Muscle layer of duodenum (tissue), 2 donors: ENCODE measurements around the gene DOK6.
A peak's percentile ranks its signal among the peaks of the same experiment; 100 is the strongest.

Source experiments
- H3K27ac ChIP-seq: one replicate; pipeline ENCODE4 v1.7.0; 2013; ENCODE audit warnings: mild to moderate bottlenecking, low read length
- H3K27me3 ChIP-seq: one replicate; pipeline ENCODE4 v1.7.0; 2013; ENCODE audit warnings: low read depth, mild to moderate bottlenecking, control low read depth, low read length
- H3K36me3 ChIP-seq, 2 donors: one replicate each; pipeline ENCODE4 v1.7.0; 2013; ENCODE audit warnings: low read length in 2 of 2, control low read depth in 1 of 2, mild to moderate bottlenecking in 1 of 2; ENCODE audit not compliant: insufficient read depth in 2 of 2, control insufficient read depth in 1 of 2
- H3K4me1 ChIP-seq, 2 donors: one replicate each; pipeline ENCODE4 v1.7.0; 2013; ENCODE audit warnings: low read length in 2 of 2, mild to moderate bottlenecking in 2 of 2, control low read depth in 1 of 2, moderate library complexity in 1 of 2; ENCODE audit not compliant: insufficient read depth in 2 of 2, control insufficient read depth in 1 of 2
- H3K4me3 ChIP-seq, 2 donors: one replicate each; pipeline ENCODE4 v1.7.0; 2013; ENCODE audit warnings: low read length in 2 of 2, low read depth in 1 of 2, mild to moderate bottlenecking in 1 of 2
- H3K9me3 ChIP-seq, 2 donors: one replicate each; pipeline ENCODE4 v1.7.0; 2013; ENCODE audit warnings: low read length in 2 of 2, control low read depth in 1 of 2, mild to moderate bottlenecking in 1 of 2; ENCODE audit not compliant: control insufficient read depth in 1 of 2
- donor health status: healthy.

Gene DOK6

DNA sequence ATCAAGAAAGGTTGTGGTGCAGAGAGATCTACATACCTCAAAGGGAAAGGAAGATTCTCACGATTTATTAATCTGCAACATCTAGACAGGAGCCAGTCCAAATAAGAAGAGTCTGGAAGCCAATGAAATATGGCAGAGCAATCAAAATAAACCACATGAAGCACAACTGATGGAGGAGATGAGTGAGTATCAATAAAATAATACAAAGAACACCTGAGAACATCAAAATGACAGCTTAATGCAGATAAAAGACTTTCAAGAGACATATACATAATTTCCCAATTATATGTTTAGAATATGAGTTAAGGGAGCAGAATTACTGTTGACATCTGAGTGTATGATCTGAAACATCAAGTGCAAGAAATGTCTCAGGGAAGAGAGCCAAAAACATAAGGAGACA is 12.5 kb upstream of the DOK6 start:
- no peaks in the 10 kb centered on the region for H3K4me1 ChIP-seq
- H3K36me3 ChIP-seq, result no peaks in the 10 kb centered on the region
- H3K9me3 ChIP-seq, result no peaks in the 10 kb centered on the region
- H3K4me3 ChIP-seq, result no peak overlapping the region
- H3K27ac ChIP-seq, result no peak overlapping the region
- no peaks in the 10 kb centered on the region for H3K27me3 ChIP-seq

DNA sequence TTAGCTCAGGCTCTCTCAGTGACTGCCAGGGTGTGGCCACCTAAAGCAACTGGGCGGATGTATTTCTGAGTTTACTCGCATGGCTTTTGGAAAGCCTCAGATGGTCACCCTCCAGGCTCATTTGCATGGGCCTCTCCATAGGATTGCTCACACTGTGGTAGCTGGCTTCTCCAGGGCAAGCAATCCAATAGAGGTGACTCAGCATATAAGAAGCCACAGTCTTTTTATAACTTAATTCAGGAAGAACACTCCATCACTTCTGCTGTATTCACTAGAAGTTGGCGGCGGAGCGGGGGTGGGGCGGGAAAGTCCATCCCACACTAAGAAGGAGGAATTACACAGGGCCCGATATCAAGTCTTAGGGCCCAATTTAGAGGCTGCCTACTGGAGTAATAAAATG is 3.6 kb upstream of the DOK6 start:
- no peaks in the 10 kb centered on the region for H3K36me3 ChIP-seq
- no peak overlapping the region for H3K27ac ChIP-seq
- no peaks in the 10 kb centered on the region for H3K27me3 ChIP-seq
- no peak overlapping the region for H3K4me3 ChIP-seq
- peaks cover 0 to 10% of the 10 kb centered on the region in 2 donors for H3K4me1 ChIP-seq
- no peaks in the 10 kb centered on the region for H3K9me3 ChIP-seq

DNA sequence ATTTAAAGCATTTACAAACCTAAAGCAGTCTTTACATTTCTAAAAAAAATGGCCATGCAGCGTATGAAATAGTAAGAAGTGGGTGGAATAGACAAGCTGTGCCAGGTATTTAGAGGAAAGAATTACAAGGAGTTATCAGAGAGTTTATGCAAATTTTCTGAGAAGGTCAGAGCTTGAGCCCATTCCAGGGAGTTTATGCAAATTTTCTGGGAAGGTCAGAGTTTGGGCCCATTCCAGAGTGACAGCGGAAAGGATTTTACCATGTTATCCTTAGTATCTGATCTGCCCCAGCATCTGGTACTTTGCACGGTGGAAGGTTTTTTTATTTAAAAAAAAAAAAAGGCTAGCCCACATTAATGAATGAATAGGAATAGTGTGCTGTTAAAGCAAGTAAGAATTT is 1.4 kb upstream of the DOK6 start:
- H3K27me3 ChIP-seq, result no peaks in the 10 kb centered on the region
- H3K27ac ChIP-seq, result no peak overlapping the region
- no peak overlapping the region for H3K4me3 ChIP-seq
- H3K4me1 ChIP-seq, result peaks cover 0 to 16% of the 10 kb centered on the region in 2 donors
- H3K9me3 ChIP-seq, result no peaks in the 10 kb centered on the region
- H3K36me3 ChIP-seq, result no peaks in the 10 kb centered on the region

DNA sequence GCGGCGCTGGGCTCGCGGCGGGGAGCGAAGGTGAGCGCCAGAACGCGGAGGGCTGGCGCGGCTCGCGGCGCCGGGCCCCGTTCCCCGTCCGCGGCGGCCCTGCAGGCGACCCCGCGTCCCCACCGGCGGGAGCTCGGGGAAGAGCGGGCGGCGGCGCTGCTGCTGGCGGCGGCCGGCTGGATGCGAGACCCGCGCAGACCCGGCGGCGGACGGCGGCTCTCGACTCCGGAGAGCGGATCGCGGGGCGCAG is 213 bp downstream of the DOK6 start:
- Histone ChIP-seq H3K27me3 (no peaks in the 10 kb centered on the region), H3K9me3 (no peaks in the 10 kb centered on the region), H3K27ac (no peak overlapping the region), H3K4me1 (peaks cover 0 to 16% of the 10 kb centered on the region in 2 donors), H3K4me3 (peak overlapping the region in 1 of 2 donors; percentile 86), H3K36me3 (no peaks in the 10 kb centered on the region)

DNA sequence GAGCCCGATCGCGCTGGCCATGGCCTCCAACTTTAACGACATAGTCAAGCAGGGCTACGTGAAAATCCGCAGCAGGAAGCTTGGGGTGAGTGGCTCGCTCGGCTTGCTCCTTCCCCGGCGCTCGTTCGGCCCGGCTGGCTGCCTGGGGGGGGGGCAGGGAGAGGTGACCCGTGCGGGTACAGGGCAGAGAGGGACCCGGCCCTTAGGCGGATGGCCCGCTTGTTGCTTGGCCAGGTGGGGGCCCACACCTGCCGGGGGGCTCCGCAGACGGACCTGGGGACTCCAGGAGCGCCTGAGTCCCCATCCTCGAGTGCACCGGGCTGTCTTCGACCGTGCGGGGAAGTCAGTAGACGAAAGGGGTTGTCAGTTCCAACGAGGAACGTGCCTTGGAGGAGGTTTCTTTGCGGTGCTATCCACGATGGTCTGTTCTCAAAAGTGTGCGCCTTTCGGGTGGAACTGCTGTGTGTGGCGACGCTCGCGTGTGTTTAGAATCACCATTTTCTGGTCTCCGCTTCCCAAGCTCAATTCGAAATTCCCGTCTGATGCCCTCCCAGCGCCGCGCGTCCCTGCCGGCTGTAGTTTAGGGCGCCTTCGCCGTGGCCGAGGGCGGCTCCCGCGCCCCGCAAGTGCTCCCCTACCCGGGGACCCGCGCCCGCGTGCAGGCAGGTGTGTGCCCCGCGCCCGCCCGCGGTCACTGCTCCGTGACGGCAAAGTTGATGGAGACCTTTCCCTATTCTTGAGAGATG is 711 bp downstream of the DOK6 start:
- Histone ChIP-seq H3K36me3 (no peaks in the 10 kb centered on the region), H3K9me3 (no peaks in the 10 kb centered on the region), H3K27me3 (no peaks in the 10 kb centered on the region)

DNA sequence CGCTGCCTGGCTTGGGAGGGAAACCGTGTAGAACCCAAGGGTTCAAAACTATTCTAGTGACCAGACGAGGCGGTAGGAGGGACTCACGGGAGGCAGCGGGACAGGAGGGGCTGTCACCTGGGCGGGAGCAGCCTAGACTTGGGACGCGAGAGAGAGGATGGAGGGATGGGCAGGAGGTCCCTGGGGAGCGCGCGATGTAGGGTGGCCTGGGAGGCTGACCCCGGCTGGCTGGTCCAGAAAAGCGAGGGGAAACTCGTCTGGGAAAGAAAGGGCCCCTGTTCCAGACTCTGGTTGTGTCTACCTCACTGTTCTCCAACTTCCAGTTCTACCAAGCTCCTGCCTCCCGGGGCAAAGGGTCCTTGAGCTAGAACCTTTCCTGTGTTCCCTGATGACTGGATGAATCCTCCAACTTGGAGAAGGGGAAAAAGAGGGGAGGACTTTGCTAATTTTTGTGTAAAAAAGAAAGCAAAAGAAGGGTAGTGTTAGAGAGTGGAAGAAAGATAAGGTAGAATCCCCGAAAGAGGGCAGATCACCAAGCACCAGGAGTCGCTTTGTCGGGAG is 1.4 kb downstream of the DOK6 start:
- H3K36me3 ChIP-seq, result no peaks in the 10 kb centered on the region
- peaks cover 0 to 16% of the 10 kb centered on the region in 2 donors for H3K4me1 ChIP-seq
- no peak overlapping the region for H3K27ac ChIP-seq
- H3K9me3 ChIP-seq, result no peaks in the 10 kb centered on the region
- no peaks in the 10 kb centered on the region for H3K27me3 ChIP-seq
- peak overlapping the region; percentile 53 to 86 for H3K4me3 ChIP-seq

More for the DNA sequence above, 711 bp downstream of the DOK6 start:
- Histone ChIP-seq H3K4me1 (peaks cover 0 to 16% of the 10 kb centered on the region in 2 donors), H3K4me3 (peak overlapping the region; percentile 53 to 86), H3K27ac (no peak overlapping the region)

DNA sequence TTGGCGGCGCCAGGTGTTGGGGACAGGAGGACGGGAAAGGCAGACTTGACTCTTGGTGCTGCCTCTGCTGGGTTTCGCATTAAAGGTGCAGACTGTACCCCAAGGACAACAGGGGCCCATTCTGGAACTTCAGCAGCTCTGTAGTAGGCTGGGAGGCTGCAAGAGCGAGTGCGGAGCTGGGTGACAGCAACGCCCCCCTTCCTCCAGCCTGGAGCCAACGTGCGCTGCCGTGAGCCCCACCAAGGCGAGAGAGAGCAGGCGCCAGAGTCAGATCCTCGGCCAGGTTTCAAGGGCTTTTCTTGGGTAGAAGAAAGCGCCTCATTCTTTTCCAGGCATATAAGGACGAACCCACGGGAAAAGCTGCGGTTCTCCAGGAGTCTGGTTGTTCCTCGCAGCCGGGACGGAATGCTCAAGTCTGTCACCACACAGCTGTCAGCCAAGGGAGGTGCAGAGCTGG is 1.9 kb downstream of the DOK6 start:
- Histone ChIP-seq H3K36me3 (no peaks in the 10 kb centered on the region), H3K27ac (no peak overlapping the region), H3K4me1 (peaks cover 0 to 16% of the 10 kb centered on the region in 2 donors), H3K9me3 (no peaks in the 10 kb centered on the region), H3K4me3 (peak overlapping the region; percentile 27 to 86), H3K27me3 (no peaks in the 10 kb centered on the region)

DNA sequence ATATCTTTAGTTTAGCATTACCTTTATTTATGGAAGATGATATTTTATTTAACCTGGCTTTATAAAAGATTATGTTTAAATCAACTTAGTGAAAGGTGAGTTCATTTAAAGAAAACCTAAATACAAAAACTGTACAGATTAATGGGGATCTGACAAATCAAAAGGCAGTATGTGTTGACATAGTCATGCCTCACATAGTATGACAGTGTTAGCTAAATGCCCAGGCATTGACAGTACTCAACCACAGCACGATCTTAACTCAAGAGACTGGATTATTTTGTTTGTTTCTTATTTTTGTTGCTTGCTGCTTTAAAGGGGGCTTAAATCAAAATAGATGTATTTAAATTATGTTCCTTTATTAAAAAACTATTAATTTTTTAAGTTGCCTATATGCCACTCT is 7.8 kb downstream of the DOK6 start:
- no peaks in the 10 kb centered on the region for H3K4me1 ChIP-seq
- H3K27ac ChIP-seq, result no peak overlapping the region
- no peaks in the 10 kb centered on the region for H3K36me3 ChIP-seq
- H3K27me3 ChIP-seq, result no peaks in the 10 kb centered on the region
- H3K4me3 ChIP-seq, result no peak overlapping the region
- no peaks in the 10 kb centered on the region for H3K9me3 ChIP-seq

DNA sequence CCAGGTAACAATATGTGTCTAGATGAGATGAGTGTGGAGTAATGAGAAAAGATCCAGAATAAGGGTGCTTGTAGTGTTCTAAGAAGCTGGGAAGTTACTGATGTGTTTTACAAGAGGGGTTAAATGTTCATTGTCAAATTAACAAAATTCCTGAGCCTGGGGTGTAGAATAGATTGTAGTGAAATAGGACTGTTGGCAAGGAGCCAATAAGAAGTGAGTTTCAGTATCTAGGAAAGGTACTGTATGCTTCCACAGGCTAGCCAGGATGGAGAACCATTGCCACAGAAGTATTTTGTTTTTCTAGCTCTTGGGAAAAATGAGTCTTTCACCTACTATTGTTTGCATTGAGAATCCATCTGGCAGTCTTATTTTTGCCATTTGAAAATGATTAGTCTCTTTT is 10.5 kb downstream of the DOK6 start:
- Histone ChIP-seq H3K27ac (no peak overlapping the region), H3K4me1 (no peaks in the 10 kb centered on the region), H3K36me3 (no peaks in the 10 kb centered on the region)

DNA sequence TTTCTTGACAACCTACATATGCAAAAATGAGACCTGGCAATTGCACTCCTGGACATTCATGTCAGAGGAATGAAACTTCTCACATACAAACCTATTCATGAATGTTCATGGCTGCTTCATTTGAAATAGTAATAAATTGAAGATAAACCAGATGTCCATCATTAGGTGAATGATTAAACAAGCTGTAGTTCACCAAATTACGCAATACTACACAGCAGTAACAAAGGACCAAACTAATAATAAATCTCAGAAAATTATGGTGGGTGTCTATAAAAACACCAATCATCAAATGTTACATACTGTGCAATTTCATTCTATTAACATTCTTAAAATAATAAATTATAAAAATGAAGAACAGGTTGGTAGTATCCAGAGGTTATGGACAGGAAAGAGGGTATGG is 13.5 kb downstream of the DOK6 start:
- H3K4me3 ChIP-seq, result no peak overlapping the region
- H3K36me3 ChIP-seq, result no peaks in the 10 kb centered on the region
- no peak overlapping the region for H3K27ac ChIP-seq
- no peaks in the 10 kb centered on the region for H3K9me3 ChIP-seq
- no peaks in the 10 kb centered on the region for H3K4me1 ChIP-seq
- no peaks in the 10 kb centered on the region for H3K27me3 ChIP-seq

More for the DNA sequence above, 10.5 kb downstream of the DOK6 start:
- Histone ChIP-seq H3K4me3 (no peak overlapping the region), H3K27me3 (no peaks in the 10 kb centered on the region), H3K9me3 (no peaks in the 10 kb centered on the region)

DNA sequence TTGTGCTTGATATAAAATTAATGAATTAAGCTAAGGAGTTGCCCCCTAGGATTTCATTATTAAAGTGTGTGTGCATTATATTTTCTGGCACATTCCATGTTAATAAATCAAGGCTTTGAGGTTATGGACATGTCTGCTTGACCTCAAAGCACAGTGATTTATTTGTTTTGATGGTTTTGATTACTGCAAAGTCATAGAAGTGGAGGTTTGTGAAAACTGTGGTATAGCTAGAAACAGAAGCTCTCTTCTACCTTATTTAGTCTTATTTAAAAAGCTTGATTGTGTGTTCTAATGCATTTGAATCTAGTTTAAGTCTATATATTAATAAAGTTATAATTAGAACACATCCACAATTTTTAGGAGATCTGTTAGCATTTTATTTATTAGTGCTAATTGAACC is 32.2 kb downstream of the DOK6 start:
- Histone ChIP-seq H3K4me1 (no peaks in the 10 kb centered on the region), H3K4me3 (no peak overlapping the region), H3K27me3 (no peaks in the 10 kb centered on the region), H3K9me3 (no peaks in the 10 kb centered on the region), H3K27ac (no peak overlapping the region), H3K36me3 (no peaks in the 10 kb centered on the region)

DNA sequence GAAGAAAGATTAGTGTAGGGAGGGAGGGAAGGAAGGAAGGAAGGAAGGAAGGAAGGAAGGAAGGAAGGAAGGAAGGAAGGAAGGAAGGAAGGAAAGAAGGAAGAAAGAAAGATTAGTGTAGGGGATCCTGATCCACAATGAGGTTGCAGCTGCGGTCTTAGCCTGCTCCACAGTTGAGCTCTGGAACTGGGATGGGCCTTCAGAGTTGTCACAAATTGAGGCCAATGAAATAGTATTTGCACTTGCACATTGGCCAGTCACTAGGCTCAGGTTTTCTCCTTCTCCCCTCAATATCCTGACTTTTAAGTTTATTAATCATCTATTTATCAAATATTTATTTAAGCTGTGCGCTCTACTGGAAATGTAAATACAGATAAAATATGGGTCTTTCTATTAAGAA is 34.3 kb downstream of the DOK6 start:
- no peak overlapping the region for H3K27ac ChIP-seq
- no peaks in the 10 kb centered on the region for H3K27me3 ChIP-seq
- no peak overlapping the region for H3K4me3 ChIP-seq
- H3K9me3 ChIP-seq, result peaks cover 2 to 9% of the 10 kb centered on the region in 2 donors
- H3K4me1 ChIP-seq, result no peaks in the 10 kb centered on the region
- H3K36me3 ChIP-seq, result no peaks in the 10 kb centered on the region
